GM12891 (cell line): ENCODE measurements around the gene LRPPRC.

Experiments used
- PAX5 ChIP-seq: IDR thresholded peaks from 2 replicates; pipeline ENCODE4 v1.6.1; 2011; ENCODE audit warnings: low read length, moderate library complexity, mild to moderate bottlenecking; ENCODE audit not compliant: insufficient read depth, severe bottlenecking
- POLR2A ChIP-seq: IDR thresholded peaks from 2 replicates; pipeline ENCODE4 v1.6.1; 2011; ENCODE audit warnings: low read depth, low read length, control low read depth
- POLR2AphosphoS5 ChIP-seq: IDR thresholded peaks from 2 replicates; pipeline ENCODE4 v1.6.1; 2011; ENCODE audit warnings: low read depth, low read length, control low read depth
- TAF1 ChIP-seq: IDR thresholded peaks from 2 replicates; pipeline ENCODE4 v1.6.1; 2011; ENCODE audit warnings: low read depth, low read length, control low read depth

- TF ChIP-seq POLR2A (no peak), POLR2AphosphoS5 (no peak), TAF1 (no peak), PAX5 (no peak)
Observed at GRCh38 chr2:43898134-43898837, 97.5 kb downstream of the LRPPRC start.
